HG02943 (cell line): Measurements from ENCODE around the gene DOCK11.
A peak's percentile ranks its signal among the peaks of the same experiment; 100 is the strongest.
"Not testable (repeated sequence)": the region's sequence is repeated elsewhere in the genome, so short reads cannot be mapped to it uniquely, and the experiment has no call there.

Experiments
- ATAC-seq: cut with Tn5 transposase; IDR thresholded peaks from one replicate; pipeline ENCODE4 v1.9.1; 2021; ENCODE audit warnings: mild to moderate bottlenecking, low read depth, moderate library complexity; ENCODE audit not compliant: unreplicated experiment

The DOCK11 gene

DNA sequence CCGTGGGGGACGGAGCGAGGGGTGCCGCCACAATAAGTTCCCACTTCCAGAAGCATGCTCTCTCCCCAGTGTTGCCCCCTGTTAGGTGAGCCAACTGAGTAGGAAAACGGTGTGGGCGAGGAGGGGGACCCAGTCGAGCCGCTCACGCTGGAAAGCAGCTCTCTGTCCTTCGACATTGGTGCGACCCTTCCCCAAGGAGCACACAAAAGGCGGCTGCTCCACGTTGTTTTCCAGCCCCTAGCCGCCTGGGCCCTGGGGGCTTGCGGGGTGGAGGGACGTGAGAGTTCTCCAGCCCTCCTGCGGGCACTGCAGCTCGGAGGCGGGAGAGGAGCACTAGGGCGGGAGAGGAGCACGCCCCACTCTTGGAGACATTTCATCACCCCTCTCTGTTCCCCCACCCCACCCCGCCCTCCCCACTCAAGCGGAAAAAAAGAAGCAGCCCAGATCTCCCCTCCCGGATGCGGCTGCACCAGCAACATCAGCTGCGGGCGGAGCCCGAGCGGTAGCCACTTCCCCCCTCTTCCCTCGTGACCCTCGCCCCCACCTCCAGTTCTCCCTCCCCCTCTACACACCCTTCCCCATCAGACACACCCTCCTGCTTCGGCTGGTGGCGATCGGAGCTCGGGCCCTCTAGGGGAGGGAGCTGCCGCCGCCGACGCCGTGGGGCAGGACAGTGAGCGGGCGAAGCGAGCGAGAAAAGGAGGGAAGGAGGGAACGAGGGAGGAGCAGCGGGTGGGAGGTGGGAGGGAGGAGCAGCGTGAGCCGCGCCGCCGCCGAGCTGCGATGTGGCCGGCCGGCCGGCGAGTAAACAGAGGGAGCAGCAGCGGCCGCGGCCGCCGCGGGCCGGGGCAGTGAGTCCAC is at the start of gene DOCK11:
TSS of gene DOCK11 (plus strand) at position 755 of the 861 bp plus-strand sequence. CDS start 157 bp downstream, outside the sequence.
- peak; percentile 70 for ATAC-seq

DNA sequence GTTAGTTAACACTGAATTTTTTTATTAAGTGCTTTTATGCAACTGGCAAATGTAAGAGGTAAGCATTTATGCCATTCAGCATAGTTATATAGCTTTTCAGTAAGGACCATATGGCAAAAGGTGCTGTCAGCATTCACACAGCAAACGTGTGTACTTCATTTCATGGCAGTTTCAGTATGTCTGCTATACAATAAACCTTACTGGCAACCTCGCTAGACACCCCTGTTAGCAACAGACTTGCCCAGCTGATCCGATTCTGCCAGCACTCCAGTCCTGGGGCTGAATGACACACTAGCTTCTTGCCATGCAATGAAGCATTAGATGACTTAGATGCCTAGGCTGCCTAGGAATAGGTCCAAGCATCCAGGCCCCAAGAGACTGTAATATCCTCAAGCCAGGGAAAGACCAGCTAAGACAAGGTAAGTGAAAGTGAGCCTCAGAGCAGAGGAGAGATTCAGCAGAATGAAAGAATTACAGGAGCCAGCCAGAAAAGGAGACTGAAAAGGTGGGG is 47.3 kb upstream of the DOCK11 start:
- no peak for ATAC-seq

DNA sequence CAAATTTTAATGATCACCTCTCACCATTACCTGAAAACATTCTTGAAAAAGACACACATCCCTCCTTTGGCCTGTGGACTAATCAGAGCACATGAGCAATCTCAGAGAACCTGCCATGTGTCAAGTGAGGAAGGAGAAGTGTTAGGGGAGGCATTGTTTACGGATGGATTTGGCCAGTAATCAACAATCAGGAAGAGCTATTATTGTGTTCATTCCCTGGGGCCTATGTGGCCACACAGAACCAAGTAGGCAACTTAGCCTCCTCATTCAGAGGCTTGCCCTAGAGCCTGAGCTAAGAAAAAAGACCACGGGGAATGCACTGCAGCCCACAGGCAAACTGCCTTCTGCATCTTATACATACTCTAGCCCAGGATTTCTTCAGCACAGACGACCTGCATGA is 40.6 kb upstream of the DOCK11 start:
- no peak for ATAC-seq

DNA sequence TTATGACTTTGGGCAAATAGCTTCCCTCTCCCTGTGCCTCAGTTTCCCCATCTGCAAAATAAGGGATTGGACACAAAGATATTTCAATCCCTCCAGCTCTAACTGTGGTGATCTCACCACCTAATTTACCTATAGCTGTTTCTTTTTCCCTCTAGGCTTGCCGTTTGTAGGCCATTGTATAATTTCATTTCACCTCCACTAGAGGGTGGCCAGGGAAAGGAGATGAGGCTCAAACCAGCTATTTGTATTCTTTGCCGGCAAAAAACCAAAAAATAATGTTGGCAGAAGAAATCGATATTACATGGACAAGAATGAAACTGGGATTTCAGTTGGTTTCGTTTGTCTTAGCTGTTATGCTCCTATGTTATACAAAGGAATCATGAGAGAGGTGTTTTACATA is 36.1 kb upstream of the DOCK11 start:
- no peak for ATAC-seq

DNA sequence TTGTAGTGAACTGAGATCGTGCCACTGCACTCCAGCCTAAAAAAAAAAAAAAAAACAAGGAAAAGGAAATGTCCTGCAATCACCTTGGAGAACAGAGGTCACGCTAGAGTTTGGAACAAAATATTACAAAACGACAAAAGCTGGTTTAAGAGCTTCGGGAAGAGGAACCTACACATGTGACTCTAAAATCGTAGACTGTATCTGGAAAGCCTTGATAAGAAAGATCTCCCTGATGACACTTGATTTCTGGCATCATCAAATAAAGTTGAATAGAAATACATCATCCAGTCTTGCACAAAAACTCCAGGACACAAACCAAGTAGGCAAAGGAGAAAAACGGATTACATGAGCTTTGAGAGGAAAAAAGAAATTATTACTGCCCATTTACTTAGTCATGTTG is 31.1 kb upstream of the DOCK11 start:
- ATAC-seq, result no peak

DNA sequence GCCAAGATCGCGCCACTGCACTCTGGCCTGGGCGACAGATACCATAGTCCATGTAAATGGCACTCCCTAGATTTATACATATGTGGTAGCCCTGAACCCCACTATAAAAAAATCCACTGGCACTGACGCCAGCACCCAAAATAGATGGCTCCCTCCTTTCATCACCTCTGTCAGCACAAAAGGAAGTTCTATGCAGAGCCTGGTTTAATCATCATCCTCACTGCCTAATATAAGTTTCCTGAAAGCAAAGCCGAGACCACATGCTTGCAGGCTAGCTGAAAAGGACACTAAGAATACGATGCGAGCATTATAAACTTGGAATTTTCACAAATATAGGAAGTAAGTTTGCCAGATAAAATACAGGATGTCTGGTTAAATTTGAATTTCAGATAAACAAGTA is 27.5 kb upstream of the DOCK11 start:
- no peak for ATAC-seq

DNA sequence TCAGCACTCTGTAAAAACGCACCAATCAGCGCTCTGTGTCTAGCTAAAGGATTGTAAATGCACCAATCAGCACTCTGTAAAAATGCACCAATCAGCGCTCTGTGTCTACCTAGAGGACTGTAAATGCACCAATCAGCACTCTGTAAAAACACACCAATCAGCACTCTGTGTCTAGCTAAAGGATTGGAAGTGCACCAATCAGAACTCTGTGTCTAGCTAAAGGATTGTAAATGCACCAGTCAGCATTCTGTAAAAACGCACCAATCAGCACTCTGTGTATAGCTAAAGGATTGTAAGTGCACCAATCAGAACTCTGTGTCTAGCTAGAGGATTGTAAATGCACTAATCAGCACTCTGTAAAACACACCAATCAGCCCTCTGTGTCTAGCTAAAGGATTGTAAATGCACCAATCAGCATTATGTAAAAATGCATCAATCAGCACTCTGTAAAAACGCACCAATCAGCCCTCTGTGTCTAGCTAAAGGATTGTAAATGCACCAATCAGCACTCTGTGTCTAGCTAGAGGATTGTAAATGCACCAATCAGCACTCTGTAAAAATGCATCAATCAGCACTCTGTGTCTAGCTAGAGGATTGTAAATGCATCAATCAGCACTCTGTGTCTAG is 24.8 kb upstream of the DOCK11 start:
- ATAC-seq, result not testable (repeated sequence)

DNA sequence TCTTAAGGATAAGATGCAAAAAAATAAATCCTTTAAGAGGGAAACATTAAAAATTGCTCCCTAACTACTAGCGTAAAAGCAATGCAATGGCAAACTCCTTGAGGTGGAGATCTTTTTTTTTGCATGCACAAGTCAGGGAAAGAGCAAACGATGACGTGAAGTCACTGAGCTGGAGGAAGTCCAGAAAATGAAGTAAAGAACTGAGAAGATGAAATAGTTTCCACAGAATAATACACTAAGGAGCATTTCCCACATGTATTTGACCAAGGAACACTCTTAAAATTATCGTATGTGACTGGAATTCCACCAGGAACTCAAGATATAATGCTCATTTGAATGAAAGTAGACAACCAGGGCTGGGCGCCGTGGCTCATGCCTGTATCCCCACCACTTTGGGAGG is 21.0 kb upstream of the DOCK11 start:
- ATAC-seq, result no peak

DNA sequence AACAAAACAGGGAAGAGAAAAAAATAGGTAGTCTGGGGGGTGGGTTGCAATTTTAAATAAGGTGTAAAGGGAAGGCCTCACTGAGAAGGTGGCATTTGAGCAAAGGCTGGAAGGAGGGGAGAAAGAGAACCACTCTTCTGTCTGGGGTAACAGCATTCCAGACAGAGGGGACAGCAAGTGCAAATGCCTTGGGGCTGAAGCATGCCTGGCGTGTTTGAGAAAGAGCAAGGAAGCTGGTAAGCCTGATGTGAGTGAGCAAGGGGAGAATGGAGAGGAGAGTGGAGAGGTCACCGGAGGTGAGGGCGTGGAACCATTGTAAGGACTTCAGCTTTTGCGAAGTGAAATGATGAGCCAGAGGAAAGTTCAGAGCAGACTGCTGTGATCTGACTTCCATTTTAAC is 19.7 kb upstream of the DOCK11 start:
- no peak for ATAC-seq

DNA sequence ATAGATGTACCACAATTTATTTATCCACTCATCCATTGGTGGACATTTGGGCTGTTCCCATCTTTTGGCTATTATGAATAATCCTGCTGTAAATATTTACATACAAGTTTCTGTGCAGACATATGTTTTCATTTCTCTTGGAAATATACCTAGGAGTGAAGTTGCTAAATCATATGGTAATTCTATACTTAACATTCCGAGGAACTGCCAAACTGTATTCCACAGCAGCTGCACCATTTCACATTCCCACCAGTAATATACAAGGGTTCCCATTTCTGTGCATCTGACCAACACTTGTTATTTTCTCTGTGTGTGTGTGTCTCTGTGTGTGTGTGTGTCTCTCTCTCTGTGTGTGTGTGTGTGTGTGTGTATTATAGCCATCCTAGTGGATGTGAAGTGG is 15.4 kb upstream of the DOCK11 start:
- ATAC-seq, result no peak

DNA sequence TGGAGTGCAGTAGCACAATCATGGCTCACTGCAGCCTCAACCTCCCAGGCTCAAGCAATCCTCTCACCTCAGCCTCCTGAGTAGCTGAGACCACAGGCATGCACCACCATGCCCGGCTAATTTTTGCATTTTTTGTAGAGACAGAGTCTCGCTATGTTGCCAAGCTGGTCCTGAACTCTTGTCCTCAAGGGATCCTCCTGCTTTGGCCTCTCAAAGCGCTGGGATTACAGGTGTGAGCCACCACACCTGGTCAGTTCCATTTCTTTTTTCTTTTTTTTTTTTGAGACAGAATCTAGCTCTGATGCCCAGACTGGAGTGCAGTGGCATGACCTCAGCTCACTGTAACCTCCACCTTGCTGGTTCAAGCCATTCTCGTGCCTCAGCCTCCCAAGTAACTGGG is 13.2 kb upstream of the DOCK11 start:
- not testable (repeated sequence) for ATAC-seq

DNA sequence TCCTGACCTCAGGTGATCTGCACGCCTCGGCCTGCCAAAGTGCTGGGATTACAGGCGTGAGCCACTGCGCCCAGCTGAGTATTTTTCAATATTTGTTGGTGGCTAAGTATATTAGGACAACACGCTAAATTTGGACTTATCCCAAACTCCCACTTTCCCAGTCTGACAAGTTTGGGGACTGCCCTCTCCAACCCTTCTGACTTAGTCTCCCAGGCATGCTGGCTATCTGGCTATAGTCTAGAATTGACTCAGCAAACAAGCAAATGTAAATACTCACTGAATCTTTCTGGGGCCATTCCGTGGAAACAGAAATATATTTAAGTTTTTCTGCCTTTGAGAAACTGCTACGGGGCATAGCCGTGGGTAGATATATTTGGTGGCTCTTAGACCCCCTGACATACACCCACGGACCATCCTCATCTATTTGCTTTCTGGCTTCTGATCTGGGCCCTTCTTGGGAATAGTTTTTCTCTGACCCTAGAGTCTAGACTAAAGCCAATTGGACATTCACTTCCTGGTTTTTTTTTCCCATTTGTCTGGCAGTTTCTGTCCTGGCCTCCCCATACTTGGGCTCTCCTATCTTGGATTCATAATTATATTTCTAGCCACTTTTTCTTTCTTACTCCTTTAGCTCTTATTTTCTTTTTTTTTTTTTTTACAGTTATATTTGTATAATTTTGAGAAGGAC is 11.3 kb upstream of the DOCK11 start:
- ATAC-seq, result no peak

DNA sequence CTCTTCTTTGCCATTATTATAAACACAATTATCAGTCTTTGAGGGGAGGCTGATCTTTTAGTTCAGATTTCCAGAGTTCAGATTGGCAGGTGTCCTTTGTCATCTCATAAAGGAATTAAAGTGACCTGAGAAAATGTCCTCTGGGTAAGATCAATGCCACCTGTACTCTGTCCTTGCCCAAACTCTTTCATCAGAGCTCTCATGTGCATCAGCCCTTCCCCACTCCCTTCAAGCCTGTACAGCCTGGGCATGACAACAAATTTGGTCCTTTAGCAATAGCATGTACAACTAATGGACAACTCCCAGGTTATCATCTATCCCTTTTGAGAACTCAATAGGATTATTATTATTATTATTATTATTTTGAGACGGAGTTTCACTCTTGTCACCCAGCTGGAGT is 8.9 kb upstream of the DOCK11 start:
- not testable (repeated sequence) for ATAC-seq

DNA sequence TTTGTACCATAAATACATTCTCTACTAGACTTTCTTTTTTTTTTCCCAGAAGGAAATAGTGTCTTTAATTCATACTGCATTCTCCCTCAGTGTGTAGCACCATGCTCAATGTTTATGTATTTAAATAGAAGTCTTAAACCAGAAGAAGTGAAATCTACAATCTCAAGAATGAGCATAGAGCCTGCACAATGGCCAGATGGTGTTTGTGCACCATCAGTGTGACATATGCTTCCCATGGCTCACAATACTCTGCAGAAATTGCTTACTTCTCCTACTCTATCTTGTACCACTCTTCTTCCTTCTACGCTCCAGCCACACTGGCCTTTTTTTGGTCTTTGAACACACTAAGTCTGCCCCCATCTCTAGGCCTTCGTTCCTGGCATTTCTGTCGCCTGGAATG is 2.6 kb upstream of the DOCK11 start:
- ATAC-seq, result no peak

DNA sequence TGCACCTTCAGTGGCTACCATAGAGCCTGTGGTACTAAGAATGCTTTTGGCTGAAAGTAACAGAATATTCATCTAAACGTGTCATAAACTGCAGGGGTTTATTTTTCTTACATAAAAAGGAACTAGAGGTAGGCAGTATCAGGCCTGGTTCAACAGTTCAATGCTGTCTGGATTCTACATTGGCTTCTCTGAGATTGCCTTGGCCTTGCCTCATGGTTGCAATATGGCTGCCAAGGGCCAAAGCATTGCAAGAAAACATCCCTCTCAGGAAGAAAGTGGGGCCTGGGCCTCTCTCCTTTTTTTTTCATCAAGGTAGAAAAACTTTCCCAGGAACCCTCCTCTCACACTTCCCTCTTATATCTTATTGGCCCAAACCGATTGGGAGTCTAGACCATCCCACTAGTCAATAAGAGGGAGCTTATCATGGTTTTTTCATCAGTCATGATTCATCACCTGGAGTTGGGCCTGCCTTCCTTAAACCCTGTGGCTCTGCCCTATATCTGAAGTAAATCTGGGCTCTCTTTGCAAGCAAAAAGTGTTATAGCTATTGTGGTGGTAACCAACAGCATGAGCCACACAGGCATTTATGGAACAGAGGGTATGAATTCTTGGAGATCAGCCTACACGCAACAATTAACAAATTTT is 1.8 kb upstream of the DOCK11 start:
- no peak for ATAC-seq

DNA sequence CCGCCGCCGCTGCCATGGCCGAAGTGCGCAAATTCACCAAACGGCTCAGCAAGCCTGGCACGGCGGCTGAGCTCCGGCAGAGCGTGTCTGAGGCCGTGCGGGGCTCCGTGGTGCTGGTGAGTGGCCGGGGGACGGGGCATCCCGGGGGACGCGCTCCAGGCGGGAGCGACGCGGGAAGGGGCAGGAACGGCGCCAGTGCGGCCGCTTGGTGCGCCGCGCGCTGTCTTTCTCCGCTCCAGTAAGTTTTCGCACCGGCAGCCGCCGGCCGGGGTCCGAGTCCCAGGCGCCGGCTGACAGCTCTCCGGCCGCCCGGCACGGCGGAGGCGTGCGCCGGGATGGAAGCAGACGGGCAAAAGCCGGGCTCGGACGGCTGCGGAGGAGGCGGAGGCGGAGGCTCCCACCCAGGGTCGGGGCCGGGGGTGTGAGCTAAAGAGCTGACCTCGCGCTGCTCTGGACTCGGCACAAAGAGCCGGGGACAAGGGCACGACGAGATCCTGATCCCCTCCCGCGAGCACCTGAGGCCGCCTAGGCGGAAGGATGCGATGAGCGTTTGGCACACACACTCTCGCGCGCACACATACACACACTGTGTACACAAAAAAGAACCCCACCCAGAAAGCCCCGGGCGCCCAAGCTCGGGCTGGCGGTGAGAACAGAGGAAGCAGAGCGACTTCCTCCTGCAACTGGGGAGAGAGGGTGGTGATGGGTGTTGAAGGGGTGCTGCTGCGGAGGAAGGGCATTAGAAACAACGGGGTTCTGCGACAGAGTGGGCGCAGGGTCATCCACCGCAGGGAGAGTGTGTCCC is 545 bp downstream of the DOCK11 start:
- peak; percentile 56 for ATAC-seq

DNA sequence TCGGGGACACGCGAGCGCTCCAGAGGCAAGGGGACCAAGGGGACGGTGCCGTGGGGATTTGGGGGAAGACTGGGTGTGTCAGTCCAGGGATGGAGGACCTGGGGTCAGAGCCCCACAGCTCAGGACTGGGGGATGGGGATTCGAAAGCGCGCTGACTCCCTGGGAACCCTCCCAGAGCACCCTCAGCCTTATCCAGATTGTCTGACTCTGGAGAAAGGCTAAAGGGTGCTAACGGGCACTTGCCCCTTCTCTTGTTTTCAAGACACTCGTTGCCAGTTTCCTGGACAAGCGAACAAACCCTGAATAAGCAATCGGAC is 1.1 kb downstream of the DOCK11 start:
- ATAC-seq, result no peak

DNA sequence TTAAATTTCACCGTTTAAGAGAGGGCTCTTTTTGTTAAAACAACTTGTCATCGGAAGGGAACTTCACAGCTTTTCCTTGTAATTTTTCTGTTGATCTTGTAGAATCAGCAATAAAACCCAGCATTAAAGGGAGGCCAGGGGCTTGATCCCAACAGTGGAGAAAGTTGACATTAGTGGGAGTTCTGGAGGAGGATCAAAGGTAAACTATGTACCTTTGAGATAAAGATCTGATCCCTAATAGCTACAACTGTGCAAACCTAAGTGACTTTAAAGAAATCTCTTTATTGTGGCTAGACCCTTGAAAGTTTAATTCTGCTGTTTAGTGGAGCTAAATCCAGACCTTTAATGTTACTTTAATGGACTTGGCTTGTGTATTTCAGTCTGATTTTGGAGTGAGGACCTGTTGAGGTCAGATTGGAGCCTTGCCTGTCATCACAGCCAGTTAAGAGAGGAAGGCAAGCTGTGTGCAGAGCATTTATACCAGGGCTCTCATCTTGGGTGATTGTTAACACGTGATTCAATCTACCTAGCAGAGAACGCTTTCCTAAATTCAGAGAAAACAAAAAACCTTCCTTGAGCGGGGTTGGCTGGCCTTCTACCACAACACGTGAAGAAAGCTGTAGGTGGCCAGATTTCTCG is 1.7 kb downstream of the DOCK11 start:
- no peak for ATAC-seq

DNA sequence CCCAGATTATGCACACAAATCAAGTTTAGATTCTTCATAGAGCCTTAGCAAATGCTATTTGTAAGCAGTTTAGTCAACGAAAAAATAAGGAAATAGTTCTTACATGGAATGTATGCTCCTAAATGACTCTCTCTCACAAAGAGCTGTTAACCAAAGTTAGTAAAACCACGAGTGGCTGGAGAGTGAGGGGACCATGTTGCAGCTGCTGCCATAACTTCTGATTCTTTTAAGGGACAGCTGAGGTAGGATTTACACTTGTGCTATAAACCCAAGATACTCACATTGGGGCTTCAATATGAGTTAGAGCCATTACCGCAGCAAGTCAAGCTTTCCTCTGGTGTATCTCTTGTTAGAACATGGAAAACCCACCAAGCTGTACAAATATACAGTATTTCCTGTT is 2.7 kb downstream of the DOCK11 start:
- ATAC-seq, result no peak

DNA sequence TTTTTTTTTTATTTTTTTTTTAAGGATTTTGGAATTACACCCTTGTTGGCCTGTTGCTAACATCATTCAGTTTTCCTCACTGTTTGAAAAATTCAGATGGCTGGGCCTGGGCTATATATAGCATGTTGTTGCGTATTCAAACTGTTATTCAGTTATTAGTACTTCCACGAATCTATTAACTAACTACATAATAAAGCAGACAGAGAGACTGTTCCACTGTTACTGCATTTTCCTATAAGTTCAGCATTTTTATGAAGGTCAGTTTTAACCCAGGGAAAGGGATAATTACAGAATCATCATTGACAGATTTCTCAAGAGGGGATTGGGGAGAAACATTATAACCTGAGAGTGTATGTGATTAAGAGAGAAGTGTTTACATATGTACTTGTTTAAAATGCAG is 3.1 kb downstream of the DOCK11 start:
- no peak for ATAC-seq
